HG03571 (cell line): ENCODE data around the gene BPTF.
"Not testable (repeated sequence)": the region's sequence is repeated elsewhere in the genome, so short reads cannot be mapped to it uniquely, and the experiment has no call there.

Experiments used
- ATAC-seq: cut with Tn5 transposase; IDR thresholded peaks from one replicate; pipeline ENCODE4 v1.9.1; 2021; ENCODE audit not compliant: unreplicated experiment

BPTF gene, protein sequence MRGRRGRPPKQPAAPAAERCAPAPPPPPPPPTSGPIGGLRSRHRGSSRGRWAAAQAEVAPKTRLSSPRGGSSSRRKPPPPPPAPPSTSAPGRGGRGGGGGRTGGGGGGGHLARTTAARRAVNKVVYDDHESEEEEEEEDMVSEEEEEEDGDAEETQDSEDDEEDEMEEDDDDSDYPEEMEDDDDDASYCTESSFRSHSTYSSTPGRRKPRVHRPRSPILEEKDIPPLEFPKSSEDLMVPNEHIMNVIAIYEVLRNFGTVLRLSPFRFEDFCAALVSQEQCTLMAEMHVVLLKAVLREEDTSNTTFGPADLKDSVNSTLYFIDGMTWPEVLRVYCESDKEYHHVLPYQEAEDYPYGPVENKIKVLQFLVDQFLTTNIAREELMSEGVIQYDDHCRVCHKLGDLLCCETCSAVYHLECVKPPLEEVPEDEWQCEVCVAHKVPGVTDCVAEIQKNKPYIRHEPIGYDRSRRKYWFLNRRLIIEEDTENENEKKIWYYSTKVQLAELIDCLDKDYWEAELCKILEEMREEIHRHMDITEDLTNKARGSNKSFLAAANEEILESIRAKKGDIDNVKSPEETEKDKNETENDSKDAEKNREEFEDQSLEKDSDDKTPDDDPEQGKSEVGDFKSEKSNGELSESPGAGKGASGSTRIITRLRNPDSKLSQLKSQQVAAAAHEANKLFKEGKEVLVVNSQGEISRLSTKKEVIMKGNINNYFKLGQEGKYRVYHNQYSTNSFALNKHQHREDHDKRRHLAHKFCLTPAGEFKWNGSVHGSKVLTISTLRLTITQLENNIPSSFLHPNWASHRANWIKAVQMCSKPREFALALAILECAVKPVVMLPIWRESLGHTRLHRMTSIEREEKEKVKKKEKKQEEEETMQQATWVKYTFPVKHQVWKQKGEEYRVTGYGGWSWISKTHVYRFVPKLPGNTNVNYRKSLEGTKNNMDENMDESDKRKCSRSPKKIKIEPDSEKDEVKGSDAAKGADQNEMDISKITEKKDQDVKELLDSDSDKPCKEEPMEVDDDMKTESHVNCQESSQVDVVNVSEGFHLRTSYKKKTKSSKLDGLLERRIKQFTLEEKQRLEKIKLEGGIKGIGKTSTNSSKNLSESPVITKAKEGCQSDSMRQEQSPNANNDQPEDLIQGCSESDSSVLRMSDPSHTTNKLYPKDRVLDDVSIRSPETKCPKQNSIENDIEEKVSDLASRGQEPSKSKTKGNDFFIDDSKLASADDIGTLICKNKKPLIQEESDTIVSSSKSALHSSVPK (N-terminal part only)

DNA sequence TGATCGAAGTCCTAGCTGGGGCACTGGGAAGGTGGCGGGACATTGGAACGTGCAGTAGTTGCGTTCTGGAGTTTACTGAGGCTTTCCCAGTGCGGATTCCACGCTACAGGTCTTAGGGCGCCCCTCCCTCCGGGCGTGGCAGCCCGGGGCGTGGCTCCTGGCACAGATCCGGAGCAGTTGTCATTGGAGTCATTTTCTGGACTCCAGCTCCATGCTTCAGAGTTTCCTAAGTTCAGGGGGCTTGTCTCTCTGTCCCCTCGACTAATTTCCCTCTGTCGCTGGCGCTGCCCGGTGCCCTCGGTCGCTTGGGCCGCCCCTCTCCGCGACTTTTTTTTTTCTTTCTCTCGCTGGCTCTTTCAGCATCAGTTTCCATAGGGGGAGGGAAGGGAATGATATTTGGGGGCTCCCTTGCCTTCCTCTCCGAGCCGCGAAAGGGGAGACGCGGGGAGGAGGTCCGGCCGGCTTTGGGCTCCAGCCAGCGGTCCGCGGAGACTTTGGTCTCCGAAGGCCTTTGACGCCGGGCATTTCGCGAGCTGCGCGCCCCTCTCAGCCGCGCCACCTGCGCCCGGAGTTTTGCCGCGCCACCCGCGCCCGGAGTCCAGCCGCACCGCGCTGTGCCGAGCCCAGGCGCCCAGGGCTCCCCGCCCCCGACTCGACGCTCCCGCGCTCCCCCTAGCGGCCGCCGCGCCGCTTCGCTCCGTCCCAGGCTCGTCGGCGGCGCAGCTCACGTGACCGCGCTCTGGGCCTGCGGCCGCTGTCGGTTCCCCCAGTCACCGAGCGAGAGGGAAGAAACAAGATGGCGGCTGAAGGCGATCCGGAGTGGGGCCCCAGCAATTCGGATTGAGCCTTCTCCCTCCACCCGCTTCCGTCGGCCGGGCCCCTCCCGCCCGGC, at the start of gene BPTF:
Gene BPTF (plus strand): TSS at position 769 of the 892 bp plus-strand sequence. CDS start 222 bp downstream, outside the sequence.
- peak; percentile 81 for ATAC-seq

DNA sequence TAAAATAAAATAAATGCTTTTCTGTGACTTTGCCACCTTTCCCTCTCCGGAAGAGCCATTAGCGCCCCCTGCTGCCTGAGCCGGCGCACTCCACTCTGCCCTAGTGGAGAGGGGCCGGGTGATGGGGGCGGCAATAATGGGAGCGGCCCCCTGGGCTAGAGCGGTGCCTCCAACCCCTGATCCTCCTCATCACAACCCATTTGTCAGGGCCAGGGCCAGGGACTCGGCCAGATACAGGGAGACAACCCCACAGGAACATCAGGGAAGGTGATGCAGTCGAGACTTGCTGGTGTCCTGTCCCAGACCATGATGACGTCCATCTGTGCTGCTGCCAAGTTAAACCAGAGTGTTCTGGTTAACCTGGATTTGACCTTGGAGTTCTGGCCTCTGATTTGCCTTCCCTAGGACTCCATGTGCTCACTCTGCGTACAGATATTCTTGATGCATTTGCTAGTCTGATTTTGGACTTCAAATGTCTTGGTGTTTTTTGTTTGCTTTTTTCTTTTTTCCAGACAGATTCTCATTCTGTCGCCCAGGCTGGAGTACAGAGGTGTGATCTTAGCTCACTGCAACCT, 46.1 kb upstream of the BPTF start:
- ATAC-seq: no peak

DNA sequence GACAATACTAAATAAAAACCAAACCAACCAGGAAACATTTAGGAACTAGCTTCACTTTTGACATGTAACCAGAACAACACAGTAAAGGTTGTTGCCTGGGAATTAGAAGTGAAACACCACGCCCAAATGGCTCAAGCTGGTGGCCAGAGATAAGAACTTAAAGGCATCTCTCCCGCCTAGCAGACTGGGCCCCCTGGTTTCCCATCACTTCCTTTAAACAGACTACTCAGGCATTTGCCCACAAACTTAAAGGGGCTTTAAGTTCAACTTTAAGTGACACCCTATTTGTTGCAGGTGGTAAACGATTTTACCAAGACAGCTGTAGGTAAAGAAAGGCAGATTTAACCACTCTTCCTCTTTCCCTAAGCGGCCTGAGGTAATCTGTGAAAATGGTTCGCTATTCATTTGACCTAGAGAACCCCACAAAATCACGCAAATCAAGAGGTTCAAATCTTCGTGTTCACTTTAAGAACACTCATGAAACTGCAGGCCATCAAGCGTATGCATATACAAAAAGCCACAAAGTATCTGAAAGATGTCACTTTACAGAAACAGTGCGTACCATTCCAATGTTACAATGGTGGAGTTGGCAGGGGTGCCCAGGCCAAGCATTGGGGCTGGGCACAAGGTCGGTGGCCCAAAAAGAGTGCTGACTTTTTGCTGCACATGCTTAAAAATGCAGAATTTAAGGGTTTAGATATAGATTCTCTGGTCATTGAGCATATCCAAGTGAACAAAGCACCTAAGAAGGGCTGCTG, 40.8 kb upstream of the BPTF start:
- no peak for ATAC-seq

DNA sequence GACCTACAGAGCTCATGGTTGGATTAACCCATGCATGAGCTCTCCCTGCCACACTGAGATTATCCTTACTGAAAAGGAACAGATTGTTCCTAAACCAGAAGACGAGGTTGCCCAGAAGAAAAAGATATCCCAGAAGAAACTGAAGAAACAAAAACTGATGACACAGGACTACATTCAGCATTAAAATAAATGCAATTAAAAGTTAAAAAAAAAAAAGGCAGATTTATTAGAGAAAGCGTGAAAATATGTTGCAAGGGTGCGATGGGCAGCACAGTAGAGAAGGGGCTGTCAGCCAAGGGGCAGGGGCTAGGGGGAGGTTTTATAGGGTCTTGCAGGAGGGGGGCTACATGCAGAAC, 40.2 kb upstream of the BPTF start:
- no peak for ATAC-seq

DNA sequence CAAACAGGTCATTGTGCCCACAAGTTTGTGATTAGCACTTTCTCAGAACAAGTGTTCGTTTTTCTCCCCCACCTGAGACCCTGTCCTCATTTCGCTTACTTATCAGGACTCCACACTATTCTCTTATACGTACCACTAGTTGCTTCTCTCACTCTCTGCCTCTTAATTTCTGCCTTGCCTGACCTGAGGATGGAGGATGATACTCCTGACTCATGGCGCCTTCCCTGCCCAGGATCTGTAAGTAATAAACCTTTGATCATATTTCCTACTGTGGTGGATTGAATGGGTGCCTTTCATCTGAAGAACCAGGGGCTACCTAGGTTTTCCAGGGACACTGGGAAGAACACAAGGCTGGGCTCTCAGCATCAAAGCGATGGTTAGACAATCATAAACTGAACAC, 39.8 kb upstream of the BPTF start:
- ATAC-seq: no peak

DNA sequence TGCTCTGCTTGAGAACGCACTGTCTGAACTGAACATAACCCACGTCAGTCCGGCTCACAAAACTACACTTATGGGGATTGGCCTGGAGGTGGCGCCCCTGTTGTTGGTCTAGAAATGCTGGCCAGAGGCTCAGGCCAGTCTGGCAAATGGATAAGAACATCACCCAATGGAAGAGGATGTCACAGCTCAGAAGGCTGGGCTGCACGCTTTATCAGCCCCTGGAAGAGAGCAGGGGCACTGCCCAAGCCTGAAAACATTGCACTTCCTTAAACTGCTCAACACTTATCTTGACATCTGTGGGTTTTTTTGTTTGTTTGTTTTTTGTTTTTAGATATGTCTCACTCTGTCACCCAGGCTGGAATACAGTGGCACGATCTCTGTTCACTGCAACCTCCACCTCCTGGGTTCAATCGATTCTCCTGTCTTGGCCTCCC, 24.8 kb upstream of the BPTF start:
- peak; percentile 94 for ATAC-seq

DNA sequence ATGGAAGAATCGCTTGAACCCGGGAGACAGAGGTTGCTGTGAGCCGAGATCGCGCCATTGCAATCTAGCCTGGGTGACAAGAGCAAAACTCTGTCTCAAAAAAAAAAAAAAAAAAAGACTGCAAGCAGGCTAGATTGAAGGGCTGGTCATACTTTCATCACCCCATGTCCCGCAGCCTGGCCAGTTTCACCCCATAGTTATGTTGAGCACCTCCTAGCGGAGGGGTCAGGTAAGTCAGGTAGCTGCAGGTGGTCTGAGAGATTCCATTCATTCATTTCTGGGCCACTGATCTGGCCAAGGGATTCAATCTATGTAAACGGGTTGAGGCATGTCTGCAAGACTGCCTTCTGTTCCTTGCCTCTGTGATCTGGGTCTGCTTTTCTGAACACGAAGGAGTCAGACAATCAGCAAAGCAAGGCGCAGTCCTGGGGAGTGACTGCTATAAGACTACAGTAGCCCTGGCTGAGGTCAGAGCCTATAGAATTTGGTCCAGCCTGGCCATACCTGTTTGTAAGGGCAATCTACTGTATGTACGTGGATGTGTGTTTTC, 23.6 kb upstream of the BPTF start:
- ATAC-seq: no peak

DNA sequence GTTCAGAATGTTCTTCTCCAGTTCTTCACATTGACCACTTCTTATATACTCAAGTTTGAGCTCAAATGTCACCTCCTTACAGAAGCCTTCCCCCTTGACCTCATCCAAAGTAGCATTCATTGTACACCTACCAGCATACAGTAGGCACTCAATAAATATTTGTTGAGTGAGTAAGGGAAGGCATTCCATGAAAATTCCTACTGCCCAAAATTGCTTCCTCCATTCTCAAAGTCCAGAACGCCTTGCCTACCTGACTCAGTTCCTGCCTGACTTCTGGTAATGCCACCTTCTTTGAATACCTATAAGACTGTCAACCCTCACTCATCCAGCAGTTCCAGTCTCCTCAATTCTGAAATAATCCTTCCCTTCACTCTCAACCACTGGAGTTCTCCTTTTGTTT, 14.8 kb upstream of the BPTF start:
- no peak for ATAC-seq

DNA sequence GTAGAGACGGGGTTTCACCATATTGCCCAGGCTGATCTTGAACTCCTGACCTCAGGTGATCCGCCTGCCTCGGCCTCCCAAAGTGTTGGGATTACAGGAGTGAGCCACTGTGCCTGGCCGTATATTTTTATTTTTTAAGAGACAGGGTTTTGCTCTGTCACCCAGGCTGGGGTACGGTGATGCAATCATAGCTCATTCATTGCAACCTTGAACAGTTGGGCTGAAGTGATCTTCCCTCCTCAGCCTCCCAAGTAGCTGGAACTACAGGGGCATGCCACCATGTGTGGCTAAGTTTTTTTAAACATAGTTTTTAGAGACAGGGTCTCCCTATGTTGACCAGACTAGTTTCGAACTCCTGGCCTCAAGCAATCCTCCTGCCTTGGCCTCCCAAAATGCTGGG, 12.9 kb upstream of the BPTF start:
- ATAC-seq: not testable (repeated sequence)

DNA sequence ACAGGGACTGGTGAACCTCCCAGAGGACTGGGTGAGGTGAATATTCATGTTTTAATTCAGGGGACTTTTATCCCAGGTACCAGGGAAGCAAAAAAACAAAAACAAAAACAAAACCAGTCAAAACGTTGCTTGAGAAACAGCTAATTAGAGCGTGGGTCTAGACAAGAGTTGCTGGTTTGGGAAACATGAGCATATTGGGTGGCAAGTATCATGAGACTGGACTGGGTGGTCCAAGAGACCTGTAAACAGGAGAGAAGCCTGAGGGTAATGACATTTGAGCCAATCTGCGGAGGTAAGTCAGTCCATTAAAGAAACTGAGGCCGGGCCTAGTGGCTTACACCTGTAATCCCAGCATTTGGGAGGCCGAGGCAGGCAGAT, 11.5 kb upstream of the BPTF start:
- ATAC-seq: peak; percentile 5

DNA sequence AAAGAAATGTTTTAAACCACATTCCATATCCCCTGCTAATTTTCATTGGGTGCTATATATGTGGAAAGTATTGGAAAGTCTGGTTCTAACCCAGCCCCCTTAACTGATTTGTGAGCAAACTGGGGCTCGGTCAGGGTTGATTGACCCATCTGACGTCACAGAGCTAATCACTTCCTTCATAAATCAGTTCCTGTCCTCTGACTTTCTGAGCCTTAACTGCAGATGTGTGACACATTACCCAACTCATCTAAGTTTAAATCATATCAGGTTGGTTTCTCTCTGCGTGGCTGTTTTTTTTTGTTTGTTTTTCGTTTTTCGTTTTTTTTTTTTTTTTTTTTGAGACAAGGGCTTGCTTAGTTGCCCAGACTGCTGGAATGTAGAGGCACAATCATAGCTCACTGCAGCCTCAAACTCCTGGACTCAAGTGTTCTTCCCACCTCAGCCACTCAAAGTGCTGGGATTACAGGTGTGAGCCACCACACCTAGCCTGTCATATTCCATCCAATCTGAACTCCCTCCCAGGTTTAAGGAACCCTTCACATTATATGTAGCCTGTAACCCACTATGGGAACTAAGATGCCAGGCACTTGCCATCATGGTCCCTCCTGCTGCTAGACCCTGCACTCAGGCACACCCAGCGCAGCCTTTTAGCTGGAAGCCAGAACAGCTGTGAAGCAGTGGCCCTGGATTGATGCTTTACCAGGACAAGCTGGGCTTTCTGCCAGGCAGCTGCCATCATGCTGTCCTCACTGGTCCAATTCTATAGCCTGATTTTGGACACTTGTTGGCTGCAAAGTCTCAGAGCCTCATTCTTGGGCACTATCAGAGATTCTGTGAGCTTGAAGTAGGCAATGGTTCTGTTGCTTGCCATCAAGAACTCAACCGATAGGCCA, 6.9 kb upstream of the BPTF start:
- peak; percentile 64 for ATAC-seq

DNA sequence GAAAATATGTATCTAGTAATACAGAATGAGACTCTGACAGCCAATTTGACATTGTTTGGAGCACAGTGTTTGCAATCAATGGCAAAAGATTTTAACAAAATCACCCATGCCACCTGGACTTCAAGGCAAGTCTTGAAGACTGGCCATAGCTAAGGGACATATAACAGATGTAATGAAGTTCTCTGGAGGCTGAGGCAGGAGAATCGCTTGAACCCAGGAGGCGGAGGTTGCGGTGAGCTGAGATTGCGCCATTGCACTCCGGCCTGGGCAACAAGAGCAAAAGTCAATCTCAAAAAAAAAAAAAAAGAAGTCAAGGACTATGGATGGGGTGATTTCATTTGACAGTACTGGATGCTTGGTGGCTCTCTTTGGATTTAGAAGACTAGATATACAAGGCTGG, 5.6 kb upstream of the BPTF start:
- ATAC-seq: no peak

DNA sequence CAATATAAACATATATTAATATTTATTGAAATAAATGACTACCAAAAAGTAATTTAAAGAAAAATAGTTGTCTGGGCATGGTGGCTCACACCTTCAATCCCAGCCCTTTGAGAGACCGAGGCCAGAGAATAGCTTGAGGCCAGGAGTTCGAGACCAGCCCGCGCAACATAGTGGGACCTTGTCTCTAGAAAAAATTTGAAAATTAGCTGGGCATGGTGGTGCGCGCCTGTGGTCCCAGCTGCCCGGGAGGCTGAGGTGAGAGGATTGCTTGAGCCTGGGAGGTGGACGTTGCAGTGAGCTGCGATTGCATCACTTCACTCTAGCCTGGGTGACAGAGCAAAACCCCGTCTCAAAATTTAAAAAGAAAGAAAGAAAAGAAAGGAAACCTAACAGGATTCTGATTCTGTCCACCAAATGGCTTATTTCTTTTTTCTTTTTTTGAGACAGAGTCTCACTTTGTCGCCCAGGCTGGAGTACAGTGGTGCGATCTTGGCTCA, 3.4 kb upstream of the BPTF start:
- ATAC-seq: no peak

DNA sequence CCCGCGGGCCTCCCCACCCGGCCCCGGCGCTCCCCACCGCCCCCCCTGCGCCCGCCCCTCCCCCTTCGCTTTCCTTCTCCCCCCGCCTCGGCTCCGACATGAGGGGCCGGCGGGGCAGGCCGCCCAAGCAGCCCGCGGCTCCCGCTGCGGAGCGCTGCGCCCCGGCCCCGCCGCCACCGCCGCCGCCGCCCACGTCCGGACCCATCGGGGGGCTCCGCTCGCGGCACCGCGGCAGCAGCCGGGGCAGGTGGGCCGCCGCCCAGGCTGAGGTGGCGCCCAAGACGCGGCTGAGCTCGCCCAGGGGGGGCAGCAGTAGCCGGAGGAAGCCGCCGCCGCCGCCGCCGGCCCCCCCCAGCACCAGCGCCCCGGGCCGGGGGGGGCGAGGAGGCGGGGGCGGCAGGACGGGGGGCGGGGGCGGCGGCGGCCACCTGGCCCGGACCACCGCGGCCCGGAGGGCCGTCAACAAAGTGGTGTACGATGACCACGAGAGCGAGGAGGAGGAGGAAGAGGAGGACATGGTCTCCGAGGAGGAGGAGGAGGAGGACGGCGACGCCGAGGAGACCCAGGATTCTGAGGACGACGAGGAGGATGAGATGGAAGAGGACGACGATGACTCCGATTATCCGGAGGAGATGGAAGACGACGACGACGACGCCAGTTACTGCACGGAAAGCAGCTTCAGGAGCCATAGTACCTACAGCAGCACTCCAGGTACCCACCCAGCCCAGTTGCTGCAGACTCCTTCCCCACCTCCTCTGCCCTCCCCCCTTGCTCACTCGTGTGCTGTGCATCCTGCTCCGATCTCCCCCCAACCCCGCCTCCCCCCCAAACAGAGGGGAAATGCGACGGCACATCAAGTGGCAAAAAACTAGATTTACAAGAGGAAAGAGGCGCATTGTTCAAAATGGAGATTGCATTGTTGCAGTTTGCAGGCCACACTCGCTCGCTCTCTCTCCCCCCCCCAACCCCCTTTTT, 611 bp downstream of the BPTF start:
- peak; percentile 43 for ATAC-seq

DNA sequence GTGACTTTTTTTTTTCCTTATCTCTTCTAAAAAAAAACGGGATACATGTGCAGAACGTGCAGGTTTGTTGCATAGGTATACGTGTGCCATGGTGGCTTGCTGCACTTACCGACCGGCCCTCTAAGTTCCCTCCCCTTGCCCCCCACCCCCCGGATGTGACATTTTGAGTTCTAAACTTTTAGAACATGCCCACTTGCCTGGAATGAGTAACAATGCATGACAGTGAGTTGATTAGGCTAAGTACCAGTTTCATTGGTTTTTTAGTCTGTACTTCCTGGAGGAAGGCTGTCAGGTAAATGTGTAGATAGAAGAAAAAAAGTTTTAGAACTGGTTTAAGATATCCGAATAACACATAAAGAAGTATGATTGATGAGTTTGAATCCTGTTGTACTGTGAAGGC, 4.0 kb downstream of the BPTF start:
- ATAC-seq: no peak

DNA sequence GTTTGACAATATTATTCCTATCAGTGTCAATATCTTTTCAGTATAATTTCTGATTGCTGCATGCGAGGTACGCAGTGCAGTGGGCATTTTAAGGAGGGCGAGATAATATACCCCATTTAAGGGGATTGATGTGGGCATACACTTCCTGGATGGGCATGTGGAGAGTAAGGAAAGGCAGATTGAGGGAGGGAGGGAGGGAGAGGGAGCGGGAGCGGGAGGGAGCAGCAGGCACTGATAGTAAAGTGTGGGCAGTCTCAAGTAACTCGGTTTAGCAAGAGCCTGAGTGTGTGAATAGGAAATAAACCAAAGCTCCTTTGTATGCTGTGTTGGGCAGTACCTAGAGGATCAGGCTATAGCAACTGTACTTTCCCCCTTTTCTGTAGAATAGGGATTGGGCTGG, 5.1 kb downstream of the BPTF start:
- no peak for ATAC-seq

DNA sequence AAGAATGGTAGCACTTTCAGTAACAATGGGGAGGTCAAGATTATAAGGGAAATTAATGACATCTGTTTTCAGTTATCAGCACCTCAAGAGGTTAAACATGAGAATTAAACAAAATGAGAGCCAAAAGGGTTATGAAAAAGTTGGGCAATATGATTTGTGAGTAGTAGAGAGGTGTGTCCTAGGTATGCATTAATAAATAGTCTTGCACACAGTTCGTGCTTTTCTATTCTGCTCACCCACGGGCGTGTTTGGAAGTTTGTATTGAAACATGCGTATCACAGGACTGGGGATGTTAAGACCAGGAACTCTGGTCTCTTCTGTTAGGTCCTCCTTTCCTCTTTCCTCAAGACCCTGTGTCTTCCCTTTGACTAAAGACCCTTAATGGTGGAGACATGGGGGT, 6.0 kb downstream of the BPTF start:
- ATAC-seq: no peak
